K562 (cell line): Measurements from ENCODE around the gene NRROS. TPM values are rescaled to one million over a fixed set of nuclear protein-coding genes. Genes with fewer than 3 reads are reported as not detected.
A peak's percentile ranks its signal among the peaks of the same experiment; 100 is the strongest.

Experiments
- ATAC-seq: fragments of 200-7000 bp; cut with Tn5 transposase; 3 replicates; pipeline ENCODE4 v1.9.1; 2020; ENCODE audit warnings: moderate library complexity
- BruUV-seq: library from RNA; stranded (reverse); fragments of 400-500 nt; replicated peaks from 2 replicates; lab custom pipeline; 2021; lab: Mats Ljungman, UMichigan
- CTCF ChIA-PET: fragments of 300-600 bp; formaldehyde crosslinking; extraction: SDS; loops from one replicate; lab custom pipeline; 2021; ENCODE audit warnings: low intra/inter-chr PET ratio; lab: Yijun Ruan, JAX
- POLR2A ChIA-PET: fragments of 300-600, 350-650 bp; sonication (Branson Sonifier 250); formaldehyde crosslinking; extraction: SDS; loops from one replicate; lab custom pipeline; 2021; ENCODE audit warnings: antibody characterized with exemption, inconsistent platforms; lab: Yijun Ruan, JAX
- DNase-seq, 4 experiments: peaks; one replicate each; pipeline versions ENCODE4 v3.0.0 to v3.0.0-alpha.2; 2011 to 2018; ENCODE audit warnings: low spot score in 3 of 4, mixed read lengths in 3 of 4; ENCODE audit errors: extremely low read depth in 1 of 4
- FAIRE-seq: peaks from 2 replicates; lab custom pipeline; 2011; peaks lifted over from hg19 to GRCh38; lab: Jason Lieb, UNC
- H2AFZ ChIP-seq: 2 replicates; pipeline ENCODE4 v1.6.0; 2011; ENCODE audit warnings: low read depth, low read length, control low read depth, inconsistent platforms
- H3K27ac ChIP-seq: fragments of 200-600 bp; 3 replicates; pipeline ENCODE4 v1.8.0; 2011; ENCODE audit warnings: low read depth, mild to moderate bottlenecking, control low read depth, inconsistent platforms, low read length, moderate library complexity, mixed read lengths; ENCODE audit errors: extremely low read depth
- H3K27me3 ChIP-seq, 2 experiments: fragments of 300-600 bp in 1 of 2; 2 replicates in 1 of 2; 3 replicates in 1 of 2; pipeline versions ENCODE4 v1.6.0 to v1.8.0; 2011; ENCODE audit warnings: inconsistent platforms in 2 of 2, low read length in 2 of 2, mild to moderate bottlenecking in 1 of 2, mixed read lengths in 1 of 2, moderate library complexity in 1 of 2; ENCODE audit not compliant: control insufficient read depth in 2 of 2, insufficient read depth in 2 of 2
- H3K36me3 ChIP-seq: fragments of 300-600 bp; 3 replicates; pipeline ENCODE4 v1.8.0; 2011; ENCODE audit warnings: mild to moderate bottlenecking, low read length, inconsistent platforms; ENCODE audit not compliant: control insufficient read depth, insufficient read depth
- H3K4me1 ChIP-seq, 2 experiments: fragments of 200-600 bp in 1 of 2; replicated peaks in 1 of 2; 2 replicates in 1 of 2; 3 replicates in 1 of 2; pipeline versions ENCODE4 v1.5.1 to v1.8.0; 2011; ENCODE audit warnings: inconsistent platforms in 2 of 2, low read length in 2 of 2, mild to moderate bottlenecking in 1 of 2, mixed read lengths in 1 of 2, moderate library complexity in 1 of 2; ENCODE audit not compliant: control insufficient read depth in 2 of 2, insufficient read depth in 2 of 2
- H3K4me2 ChIP-seq: 2 replicates; pipeline ENCODE4 v1.6.1; 2011; ENCODE audit warnings: low read length, control low read depth, inconsistent platforms, mixed read lengths; ENCODE audit not compliant: insufficient read depth
- H3K4me3 ChIP-seq: fragments of 200-600 bp; sonication (generic), shearing (Covaris generic); 2 replicates; pipeline ENCODE4 v1.5.1; 2016; ENCODE audit warnings: control low read depth, inconsistent platforms
- H3K79me2 ChIP-seq: fragments of 200-600 bp; 3 replicates; pipeline ENCODE4 v1.8.0; 2011; ENCODE audit warnings: low read length, inconsistent platforms; ENCODE audit not compliant: control insufficient read depth, insufficient read depth
- H3K9ac ChIP-seq, 2 experiments: 2 replicates each; pipeline versions ENCODE4 v1.6.0 to v1.6.1; 2011; ENCODE audit warnings: low read depth in 2 of 2, low read length in 2 of 2, control low read depth in 1 of 2, inconsistent platforms in 1 of 2, mild to moderate bottlenecking in 1 of 2, mixed read lengths in 1 of 2; ENCODE audit not compliant: insufficient read depth in 1 of 2
- H3K9me1 ChIP-seq: one replicate; pipeline ENCODE4 v1.6.0; 2011; ENCODE audit warnings: inconsistent platforms, mild to moderate bottlenecking, low read length, moderate library complexity; ENCODE audit not compliant: control insufficient read depth, insufficient read depth
- H3K9me3 ChIP-seq: replicated peaks from 2 replicates; pipeline ENCODE4 v1.5.1; 2011; ENCODE audit warnings: low read depth, low read length, inconsistent platforms; ENCODE audit not compliant: control insufficient read depth, insufficient read depth
- H4K20me1 ChIP-seq: replicated peaks from 2 replicates; pipeline ENCODE4 v1.6.1; 2011; ENCODE audit warnings: low read length, inconsistent platforms, mixed read lengths; ENCODE audit not compliant: control insufficient read depth, insufficient read depth
- ATF3 ChIP-seq, 2 experiments: fragments of 450-650 bp in 1 of 2; sonication (generic) in 1 of 2; formaldehyde crosslinking in 1 of 2; IDR thresholded peaks in 1 of 2; conservative IDR thresholded peaks in 1 of 2; 2 replicates each; pipeline versions ENCODE4 v1.6.1 to v1.8.1; 2016 to 2023; ENCODE audit warnings: mild to moderate bottlenecking in 2 of 2, moderate library complexity in 2 of 2, inconsistent platforms in 1 of 2, missing genetic modification reagents in 1 of 2
- ATF4 ChIP-seq: fragments of 450-650 bp; formaldehyde crosslinking; IDR thresholded peaks from 2 replicates; pipeline ENCODE4 v1.4.0; 2022; ENCODE audit warnings: mild to moderate bottlenecking, moderate library complexity
- CEBPB ChIP-seq: fragments of 450-650 bp; IDR thresholded peaks from 2 replicates; pipeline ENCODE4 v1.6.1; 2016; ENCODE audit warnings: missing genetic modification characterization, missing compliant biosample characterization
- CEBPG ChIP-seq, 3 experiments: fragments of 200-800 bp in 1 of 3; sonication (Bioruptor generic) in 1 of 3; sonication (generic) in 1 of 3; formaldehyde crosslinking in 1 of 3; IDR thresholded peaks in 2 of 3; conservative IDR thresholded peaks in 1 of 3; 2 replicates each; pipeline versions ENCODE4 v1.6.1 to v1.8.0; 2016 to 2022; ENCODE audit warnings: missing compliant biosample characterization in 2 of 3, missing genetic modification characterization in 2 of 3, mild to moderate bottlenecking in 1 of 3, missing genetic modification reagents in 1 of 3
- EGR1 ChIP-seq: fragments of 450-650 bp; conservative IDR thresholded peaks from 2 replicates; pipeline ENCODE4 v1.6.1; 2017; ENCODE audit warnings: mild to moderate bottlenecking
- ETV6 ChIP-seq, 3 experiments: fragments of 150-350 bp in 1 of 3; sonication (generic) in 1 of 3; formaldehyde crosslinking in 1 of 3; IDR thresholded peaks; 2 replicates each; pipeline versions ENCODE4 v1.6.1 to v1.8.0; 2014 to 2022; ENCODE audit warnings: borderline replicate concordance in 2 of 3, low read depth in 2 of 3, antibody characterized with exemption in 1 of 3, low read length in 1 of 3, mild to moderate bottlenecking in 1 of 3, missing genetic modification reagents in 1 of 3
- GABPA ChIP-seq: fragments of 200-800 bp; sonication (Bioruptor generic); conservative IDR thresholded peaks from 2 replicates; pipeline ENCODE4 v1.6.1; 2016; ENCODE audit warnings: low read depth, missing genetic modification characterization, missing compliant biosample characterization
- MBD1 ChIP-seq: fragments of 250-450 bp; sonication (Bioruptor Pico); IDR thresholded peaks from 2 replicates; pipeline ENCODE4 v1.8.0; 2022; ENCODE audit warnings: inconsistent platforms
- MTA2 ChIP-seq: fragments of 450-650 bp; IDR thresholded peaks from 2 replicates; pipeline ENCODE4 v1.6.1; 2016; ENCODE audit warnings: low read depth
- NCOA2 ChIP-seq, 2 experiments: fragments of 450-650 bp; IDR thresholded peaks; 2 replicates each; pipeline ENCODE4 v1.6.1; 2018; ENCODE audit warnings: mild to moderate bottlenecking in 2 of 2, moderate library complexity in 1 of 2; ENCODE audit not compliant: partially characterized antibody in 2 of 2
- NR0B1 ChIP-seq: fragments of 450-650 bp; IDR thresholded peaks from one replicate; pipeline ENCODE4 v1.6.1; 2018; ENCODE audit warnings: mild to moderate bottlenecking, moderate library complexity; ENCODE audit not compliant: partially characterized antibody
- SMARCB1 ChIP-seq: IDR thresholded peaks from 2 replicates; pipeline ENCODE4 v1.6.1; 2011; ENCODE audit warnings: improper control_type of control experiment, low read depth; ENCODE audit not compliant: insufficient read length
- SPI1 ChIP-seq: IDR thresholded peaks from 2 replicates; pipeline ENCODE4 v1.6.1; 2011; ENCODE audit warnings: low read depth, low read length, control low read depth, borderline replicate concordance
- WGBS: fragments of 100-300 bp; shearing (Covaris generic); methylation state at CpG from one replicate; pipeline ENCODE4 v1.1.6; 2016; ENCODE audit warnings: low coverage, mixed read lengths; ENCODE audit not compliant: insufficient coverage; ENCODE audit errors: missing lambda C conversion rate; 5-methylcytosine and 5-hydroxymethylcytosine counted together
- in situ Hi-C: fragments of 300-500 bp; cut with MboI; formaldehyde crosslinking; loops from 4 replicates; pipeline ENCODE4 v1.15.0; 2018; ENCODE audit warnings: inconsistent platforms, mixed read lengths
- intact Hi-C: fragments of 100-400 bp; cut with micrococcal nuclease; formaldehyde crosslinking; loops from 2 replicates; pipeline ENCODE4 v1.14.2; 2022
- polyA plus RNA-seq, 8 experiments: library from polyadenylated mRNA; depleted of rRNA in 4 of 8; stranded (reverse) in 5 of 8; unstranded in 3 of 8; fragments of >200 nt; fragmentation: Nextera tagmentation in 2 of 8; fragmentation: Illumina TruSeq in 1 of 8; extraction: Ambion mirVana in 2 of 8; extraction: Trizol in 1 of 8; gene quantifications; 2 replicates each; pipeline versions ENCODE4 v1.2.1 to v1.2.3, GENCODE V29; 2011 to 2014; ENCODE audit warnings: inconsistent platforms in 1 of 8, missing spikeins in 1 of 8
- total RNA-seq, 7 experiments: library from RNA; depleted of rRNA in 6 of 7; stranded (reverse); fragments of >200 nt in 6 of 7; fragmentation: Illumina TruSeq in 2 of 7; extraction: Trizol in 2 of 7; gene quantifications; 2 replicates each; pipeline versions ENCODE4 v1.2.1 to v1.2.3, GENCODE V29; 2011 to 2021; ENCODE audit warnings: low replicate concordance in 1 of 7

Gene NRROS
- total and polyA plus RNA-seq, 9 of the 15 experiments (the other 6 are each of a cell fraction or from before 2014, with no cell fraction given), result 0.34 to 13.8 (median 3.8) TPM

GRCh38 chr3:196688349-196688748, 48.9 kb downstream of the NRROS start:
- H3K9me3 ChIP-seq, result no peaks in the 10 kb centered on the region
- ChIA-PET POLR2A (interaction anchor here (1.5 kb wide), 1 partner anchor 11 kb away, joined by 4 read pairs; no protein-coding TSS in a partner anchor), CTCF (interaction anchor here (0.5 kb wide), 1 partner anchor 124 kb away, joined by 3 read pairs; no protein-coding TSS in a partner anchor)
- no peak for FAIRE-seq
- no peak for ATAC-seq
- no peaks in the 10 kb centered on the region for H3K27me3 ChIP-seq
- H3K36me3 ChIP-seq, result no peaks in the 10 kb centered on the region
- no peak overlapping the region for H3K4me3 ChIP-seq
- BruUV-seq, result no TSS peak
- no peaks in the 10 kb centered on the region for H4K20me1 ChIP-seq
- H3K4me2 ChIP-seq, result peak overlapping the region; percentile 22; the same call in 1 of the 2 replicates
- peaks cover 3 to 7% of the 10 kb centered on the region in 2 experiments; a peak in 3 of 5 replicates for H3K4me1 ChIP-seq
- DNase-seq, result no peak
- no peaks in the 10 kb centered on the region for H3K79me2 ChIP-seq
- H2AFZ ChIP-seq, result peak overlapping the region; percentile 75
- in situ Hi-C loops, result no loop called here
- intact Hi-C loops, result no loop called here
- no peaks in the 10 kb centered on the region for H3K9me1 ChIP-seq
- WGBS, result 11% methylated on average over 5 of the region's 5 CpGs
- H3K27ac ChIP-seq, result no peak overlapping the region
- H3K9ac ChIP-seq, result no peak overlapping the region
- TF ChIP-seq ATF4 (CRISPR knock-in tag) (0 out of 2 replicates have a peak, but pooled peaks have one; percentile 23), NR0B1 (no peak), CEBPG (CRISPR knock-in tag; IDR thresholded peaks at IDR 0.05) (peak; percentile 17; the same call in 1 of the 2 replicates), CEBPG (tag; conservative IDR thresholded peaks at IDR 0.05 in 1 of 2, IDR thresholded peaks at IDR 0.05 in 1 of 2) (peak; percentile 83 to 93), MBD1 (no peak), NCOA2 (IDR thresholded peaks at IDR 0.05; ENCODE audit: partially characterized antibody in 2 of 2) (no peak), ETV6 (IDR thresholded peaks at IDR 0.05; ENCODE audit: borderline replicate concordance in 1 of 2, low read depth in 2 of 2, low read length in 1 of 2) (0 out of 4 replicates have a peak, but pooled peaks of 1 of the 2 experiments have one; percentile 28), ETV6 (CRISPR knock-in tag; IDR thresholded peaks at IDR 0.05; ENCODE audit: borderline replicate concordance) (no peak), CEBPB (tag) (peak; percentile 94), ATF3 (IDR thresholded peaks at IDR 0.05) (peak; percentile 56), ATF3 (CRISPR knock-in tag; conservative IDR thresholded peaks at IDR 0.05) (no peak), GABPA (tag) (peak; percentile 46; the same call in 1 of the 2 replicates), MTA2 (no peak), SPI1 (peak; percentile 71; the same call in 1 of the 2 replicates), EGR1 (peak; percentile 42), SMARCB1 (no peak)
